SKM-1 treated with dmso at 0.1 percent for 144 hours (cell line): ENCODE measurements around the gene C9orf85.
"Not testable (repeated sequence)": the region's sequence is repeated elsewhere in the genome, so short reads cannot be mapped to it uniquely, and the experiment has no call there.

Source experiments
- DNase-seq: peaks from one replicate; lab custom pipeline; 2025; ENCODE audit not compliant: unreplicated experiment; lab: John Stamatoyannopoulos, UW

The C9orf85 gene

GRCh38 chr9:71937898-71938297 lies 26.5 kb downstream of the C9orf85 start:
- DNase-seq = no peak

- no peak for DNase-seq
Observed at GRCh38 chr9:71941060-71941568, 29.7 kb downstream of the C9orf85 start.

GRCh38 chr9:71941998-71942567 lies 30.6 kb downstream of the C9orf85 start:
- no peak for DNase-seq

- DNase-seq = no peak
Observed at GRCh38 chr9:71944754-71945375, 33.4 kb downstream of the C9orf85 start.

- DNase-seq = not testable (repeated sequence)
Observed at GRCh38 chr9:71954652-71955051, 43.2 kb downstream of the C9orf85 start.

- DNase-seq = no peak
Observed at GRCh38 chr9:71955300-71955915, 44.0 kb downstream of the C9orf85 start.

GRCh38 chr9:71962328-71962727 lies 50.9 kb downstream of the C9orf85 start:
- DNase-seq = no peak

GRCh38 chr9:71963471-71963996 lies 52.1 kb downstream of the C9orf85 start:
- not testable (repeated sequence) for DNase-seq

GRCh38 chr9:71965403-71965802 lies 54.0 kb downstream of the C9orf85 start:
- no peak for DNase-seq

- no peak for DNase-seq
Observed at GRCh38 chr9:71966601-71967000, 55.2 kb downstream of the C9orf85 start.

- no peak for DNase-seq
Observed at GRCh38 chr9:71968541-71969090, 57.2 kb downstream of the C9orf85 start.

- DNase-seq = no peak
Observed at GRCh38 chr9:71975833-71976232, 64.4 kb downstream of the C9orf85 start.

GRCh38 chr9:71977003-71977402 lies 65.6 kb downstream of the C9orf85 start:
- no peak for DNase-seq

GRCh38 chr9:71980266-71981190 lies 69.1 kb downstream of the C9orf85 start:
- DNase-seq = no peak

GRCh38 chr9:71981944-71982343 lies 70.5 kb downstream of the C9orf85 start:
- DNase-seq = no peak

GRCh38 chr9:71984403-71984802 lies 73.0 kb downstream of the C9orf85 start:
- no peak for DNase-seq

- no peak for DNase-seq
Observed at GRCh38 chr9:71984831-71985281, 73.4 kb downstream of the C9orf85 start.

- no peak for DNase-seq
Observed at GRCh38 chr9:71985297-71985911, 74.0 kb downstream of the C9orf85 start.

- DNase-seq = no peak
Observed at GRCh38 chr9:71986900-71987299, 75.5 kb downstream of the C9orf85 start.
